IPS-11a (cell line): ENCODE results near the gene OSBPL10.
"Not testable (repeated sequence)": the region's sequence is repeated elsewhere in the genome, so short reads cannot be mapped to it uniquely, and the experiment has no call there.

Experiments used
- H3K4me3 ChIP-seq: one replicate; pipeline ENCODE4 v1.5.1; 2013; ENCODE audit warnings: low read depth, low read length, control low read depth

Gene OSBPL10

GRCh38 chr3:31783851-31784250 is 197.2 kb downstream of the OSBPL10 start:
- not testable (repeated sequence) for H3K4me3 ChIP-seq

GRCh38 chr3:31782306-31782705 is 198.8 kb downstream of the OSBPL10 start:
- not testable (repeated sequence) for H3K4me3 ChIP-seq

- H3K4me3 ChIP-seq: no peak overlapping the region
These were observed 201.5 kb downstream of the OSBPL10 start for GRCh38 chr3:31779514-31779913.

DNA sequence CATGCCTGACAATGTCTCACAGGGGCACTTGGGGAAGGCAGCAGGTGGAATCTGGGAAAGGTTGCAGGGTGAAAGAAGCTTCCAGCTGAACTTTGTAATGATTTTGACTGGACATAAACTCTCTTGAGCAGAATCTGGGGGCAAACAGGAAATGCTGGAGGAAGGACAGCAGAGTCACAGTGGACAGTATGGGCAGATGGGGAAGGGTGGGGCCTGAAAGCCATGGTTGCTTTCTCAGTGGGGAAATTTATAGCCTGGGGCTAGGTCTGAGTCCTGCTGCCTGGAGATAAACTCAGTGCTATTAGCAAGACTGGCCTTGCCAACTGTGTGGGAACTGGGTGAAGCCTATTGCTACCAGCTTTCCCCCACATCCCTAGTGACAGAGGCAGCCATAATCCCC is 203.2 kb downstream of the OSBPL10 start:
- no peak overlapping the region for H3K4me3 ChIP-seq

GRCh38 chr3:31777092-31777491 is 204.0 kb downstream of the OSBPL10 start:
- no peak overlapping the region for H3K4me3 ChIP-seq

- no peak overlapping the region for H3K4me3 ChIP-seq
These were observed 205.0 kb downstream of the OSBPL10 start for GRCh38 chr3:31776016-31776415.

- no peak overlapping the region for H3K4me3 ChIP-seq
These were observed 205.7 kb downstream of the OSBPL10 start for GRCh38 chr3:31775383-31775782.

GRCh38 chr3:31772758-31773473 is 208.1 kb downstream of the OSBPL10 start:
- no peak overlapping the region for H3K4me3 ChIP-seq

DNA sequence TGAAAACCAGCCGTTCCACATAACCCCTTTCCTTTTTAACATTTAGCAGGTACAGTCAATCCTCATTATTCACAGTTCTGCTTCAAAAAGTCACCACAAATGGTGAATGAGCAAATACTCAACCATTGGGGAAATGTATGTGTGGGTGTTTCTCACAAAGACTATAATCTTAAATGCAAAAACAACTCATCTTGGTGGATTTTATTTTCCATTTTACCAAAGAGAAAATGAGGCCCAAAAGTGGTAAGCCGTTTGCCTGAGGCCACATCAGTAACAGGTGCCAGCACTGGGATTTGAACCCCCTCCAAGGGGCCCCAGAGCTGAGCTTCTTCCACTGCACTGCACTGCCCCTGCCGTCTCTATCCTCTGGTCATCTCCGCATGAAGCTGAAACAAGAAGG is 208.8 kb downstream of the OSBPL10 start:
- no peak overlapping the region for H3K4me3 ChIP-seq

- H3K4me3 ChIP-seq: no peak overlapping the region
These were observed 210.2 kb downstream of the OSBPL10 start for GRCh38 chr3:31770822-31771326.

GRCh38 chr3:31768479-31769125 is 212.5 kb downstream of the OSBPL10 start:
- H3K4me3 ChIP-seq: no peak overlapping the region

DNA sequence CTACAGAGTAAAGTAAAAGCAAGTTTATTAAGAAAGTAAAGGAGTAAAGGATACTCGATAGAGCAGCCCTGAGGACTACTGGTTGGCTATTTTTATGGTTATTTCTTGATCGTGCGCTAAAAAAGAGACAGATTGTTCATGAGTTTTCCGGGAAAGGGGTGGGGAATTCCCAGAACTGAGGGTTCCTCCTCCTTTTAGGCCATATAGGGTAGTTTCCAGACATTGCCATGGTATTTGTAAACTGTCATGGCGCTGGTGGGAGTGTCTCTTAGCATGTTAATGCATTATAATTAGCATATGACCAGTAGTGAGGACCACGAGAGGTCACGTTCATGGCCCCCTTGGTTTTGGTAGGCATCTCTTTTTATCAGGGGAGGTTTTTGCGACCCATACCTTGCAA is 213.1 kb downstream of the OSBPL10 start:
- H3K4me3 ChIP-seq: no peak overlapping the region

- no peak overlapping the region for H3K4me3 ChIP-seq
These were observed 214.4 kb downstream of the OSBPL10 start for GRCh38 chr3:31766669-31767068.

GRCh38 chr3:31765871-31766270 is 215.2 kb downstream of the OSBPL10 start:
- H3K4me3 ChIP-seq: no peak overlapping the region

GRCh38 chr3:31763731-31764130 is 217.3 kb downstream of the OSBPL10 start:
- no peak overlapping the region for H3K4me3 ChIP-seq

DNA sequence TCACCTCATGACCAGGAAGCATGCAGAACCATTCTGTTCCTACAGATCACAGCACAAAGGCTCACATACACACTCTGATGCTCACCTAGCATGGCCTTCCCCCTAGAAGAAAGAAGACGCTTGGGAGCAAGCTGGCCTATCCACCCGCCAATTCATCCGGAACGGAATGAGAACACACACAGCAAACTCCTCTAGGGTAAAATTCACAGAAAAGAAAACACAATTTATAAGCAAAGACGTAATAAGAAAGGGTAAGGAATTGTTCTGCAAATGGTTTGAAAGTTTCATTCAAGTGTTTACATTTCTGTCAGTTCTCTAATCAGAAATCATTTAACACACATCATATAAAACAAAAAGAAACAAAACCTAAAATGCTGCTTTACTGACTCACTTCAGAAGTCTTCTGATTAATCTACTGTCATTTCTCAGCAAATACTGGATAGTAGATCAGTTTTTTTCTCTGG is 218.1 kb downstream of the OSBPL10 start:
- no peak overlapping the region for H3K4me3 ChIP-seq

- no peak overlapping the region for H3K4me3 ChIP-seq
These were observed 218.8 kb downstream of the OSBPL10 start for GRCh38 chr3:31762097-31762764.

GRCh38 chr3:31760654-31761053 is 220.4 kb downstream of the OSBPL10 start:
- no peak overlapping the region for H3K4me3 ChIP-seq

DNA sequence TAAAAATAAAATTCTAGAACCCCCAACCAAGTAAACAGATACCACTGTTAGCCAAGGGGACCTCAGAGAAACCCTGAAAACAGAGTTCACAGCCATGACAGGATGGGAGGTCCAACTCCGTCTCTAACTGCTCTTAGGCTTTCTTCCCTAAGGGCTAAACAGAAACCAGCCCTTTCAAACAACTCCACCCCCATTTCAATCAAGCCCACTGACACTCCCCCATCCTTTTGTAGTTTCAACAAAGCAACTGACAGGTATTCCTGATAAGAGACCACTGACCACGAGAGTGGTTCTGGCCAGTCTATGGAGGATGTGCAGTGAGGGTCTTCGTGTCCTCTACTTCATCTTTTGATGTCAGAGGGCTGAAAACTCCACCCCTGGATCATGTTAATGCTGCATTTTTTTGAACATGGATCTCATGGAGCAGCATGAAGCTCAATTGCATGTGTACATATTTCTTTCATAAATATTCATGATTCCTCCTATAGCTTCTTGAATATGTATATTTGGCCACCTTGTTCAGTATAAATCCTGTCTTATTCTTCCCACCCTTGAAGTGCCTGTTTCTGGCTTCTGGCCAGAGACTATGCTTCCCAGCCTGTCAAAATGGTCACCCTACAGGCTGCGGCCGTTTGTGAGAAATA is 222.6 kb downstream of the OSBPL10 start:
- no peak overlapping the region for H3K4me3 ChIP-seq

- H3K4me3 ChIP-seq: no peak overlapping the region
These were observed 225.0 kb downstream of the OSBPL10 start for GRCh38 chr3:31755926-31756658.
